ENCODE data around the gene PGAP2.
"Not testable (repeated sequence)": the region's sequence is repeated elsewhere in the genome, so short reads cannot be mapped to it uniquely, and the experiment has no call there.

PGAP2 gene

DNA sequence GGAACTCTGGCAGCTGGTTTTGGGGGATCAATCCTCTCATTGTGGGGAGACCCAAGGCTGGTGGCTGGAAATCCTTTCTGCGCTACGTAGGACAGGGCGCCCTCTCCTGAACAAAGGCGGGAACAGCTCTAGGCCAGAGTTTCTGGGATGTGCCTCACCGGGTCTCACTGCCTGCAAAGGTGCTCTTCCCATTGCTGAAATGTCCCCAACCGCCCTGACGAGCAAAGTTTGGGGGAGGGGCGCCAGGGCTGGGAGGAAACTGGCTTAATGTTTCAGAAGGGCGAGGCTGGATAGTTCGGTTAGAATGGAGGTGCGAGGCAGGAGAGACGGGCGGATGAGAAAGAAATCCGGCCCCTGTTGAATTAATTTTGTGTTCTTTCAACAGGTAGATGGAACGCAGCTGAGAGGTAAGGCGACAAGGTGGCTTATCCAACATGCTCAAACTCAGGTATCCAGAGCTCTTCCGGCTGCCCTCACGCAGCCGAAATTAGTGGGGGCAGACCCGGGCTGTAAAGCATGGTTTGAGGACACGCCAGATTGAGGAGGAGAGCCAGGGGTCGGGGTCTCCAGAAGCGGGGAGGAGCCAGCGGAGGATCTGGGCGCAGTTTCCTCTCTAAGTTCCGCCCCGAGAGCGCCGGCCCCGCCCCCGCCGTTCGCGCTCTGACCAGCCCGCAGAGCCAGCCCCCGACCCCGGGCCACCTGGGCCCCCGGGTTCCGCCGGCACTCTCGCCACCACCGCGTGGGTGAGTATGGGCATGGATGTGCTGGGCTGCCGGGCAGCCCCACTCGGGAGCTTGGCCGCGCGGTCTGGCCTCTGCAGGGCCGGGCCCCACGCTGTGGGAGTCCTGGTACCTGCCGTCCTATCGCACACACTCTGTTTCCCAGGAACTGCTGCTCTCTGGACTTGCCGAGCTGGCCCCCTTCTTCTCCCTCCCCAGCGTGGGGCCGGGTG, at the start of gene PGAP2:
Gene PGAP2, plus strand, starts transcription at position 652 of the 952 bp plus-strand sequence. CDS start 2,700 bp downstream, outside the sequence.
- DNase-seq (ENCODE audit: low read depth in 1 of 2, low spot score in 1 of 2) = no peak

DNA sequence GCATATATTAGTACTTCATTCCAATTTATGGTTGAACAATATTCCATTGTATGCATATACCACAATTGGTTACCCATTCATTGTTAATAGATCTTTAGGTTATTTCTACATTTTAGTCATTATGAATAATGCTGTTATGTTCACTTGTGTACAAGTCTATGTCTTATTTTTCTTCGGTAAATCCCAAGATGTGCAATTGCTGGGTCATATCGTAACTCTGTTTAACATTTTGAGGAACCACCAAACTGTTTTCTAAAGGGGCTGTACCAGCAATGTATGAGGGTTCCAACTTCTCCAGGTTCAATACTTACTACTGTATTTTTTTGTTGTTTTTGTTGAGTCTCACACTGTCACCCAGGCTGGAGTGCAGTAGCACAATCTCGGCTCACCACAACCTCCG, 44.1 kb upstream of the PGAP2 start:
- DNase-seq (ENCODE audit: low read depth in 1 of 2, low spot score in 1 of 2) = no peak

DNA sequence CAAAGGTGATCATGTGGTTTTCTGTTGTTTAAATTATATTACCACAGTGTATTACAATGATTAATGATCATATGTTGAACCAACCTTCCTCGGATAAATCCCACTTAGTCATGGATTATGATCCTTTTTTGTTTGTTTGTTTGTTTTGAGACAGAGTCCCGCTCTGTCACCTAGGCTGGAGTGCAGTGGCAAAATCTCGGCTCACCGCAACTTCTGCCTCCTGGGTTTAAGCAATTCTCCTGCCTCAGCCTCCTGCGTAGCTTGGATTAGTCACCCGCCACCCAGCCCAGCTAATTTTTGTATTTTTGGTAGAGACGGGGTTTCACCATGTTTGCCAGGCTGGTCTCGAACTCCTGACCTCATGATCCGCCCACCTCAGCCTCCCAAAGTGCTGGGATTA, 41.5 kb upstream of the PGAP2 start:
- DNase-seq (ENCODE audit: low read depth in 1 of 2, low spot score in 1 of 2) = not testable (repeated sequence)

DNA sequence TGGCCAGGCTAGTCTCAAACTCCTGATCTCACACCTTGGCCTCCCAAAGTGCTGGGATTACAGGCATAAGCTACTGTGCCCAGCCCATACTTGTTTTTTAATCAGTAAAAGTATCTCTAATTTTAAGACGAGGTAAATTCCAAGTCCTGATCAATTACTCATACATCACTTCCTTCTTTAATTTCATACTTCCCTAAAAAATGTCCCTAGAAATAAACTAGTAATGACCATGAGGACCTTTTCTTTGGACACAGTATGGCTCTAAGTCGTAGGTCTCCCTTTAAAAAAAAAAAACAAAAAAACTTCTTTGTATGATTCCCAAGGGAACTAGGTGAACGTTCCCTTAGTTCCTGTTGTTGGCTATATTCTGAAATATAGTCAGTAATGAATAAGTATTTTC, 40.8 kb upstream of the PGAP2 start:
- no peak for DNase-seq (ENCODE audit: low read depth in 1 of 2, low spot score in 1 of 2)

DNA sequence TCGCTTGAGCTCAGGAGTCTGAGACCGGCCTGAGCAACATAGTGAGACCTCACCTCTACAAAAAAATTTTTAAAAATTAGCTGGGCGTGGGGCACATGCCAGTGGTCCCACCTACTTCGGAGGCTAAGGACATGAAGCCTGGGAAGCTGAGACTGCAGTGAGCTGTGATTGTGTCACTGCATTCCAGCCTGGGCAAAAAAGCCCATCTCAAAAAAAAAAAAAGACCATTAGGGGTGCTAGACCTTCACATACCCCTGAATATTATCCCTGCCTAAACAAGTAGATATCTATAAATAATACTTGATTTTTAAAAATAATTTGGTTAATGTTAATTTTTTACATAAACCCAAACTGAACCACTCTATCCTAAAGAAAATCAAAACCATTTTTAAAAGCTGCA, 35.2 kb upstream of the PGAP2 start:
- no peak for DNase-seq (ENCODE audit: low read depth in 1 of 2, low spot score in 1 of 2)

DNA sequence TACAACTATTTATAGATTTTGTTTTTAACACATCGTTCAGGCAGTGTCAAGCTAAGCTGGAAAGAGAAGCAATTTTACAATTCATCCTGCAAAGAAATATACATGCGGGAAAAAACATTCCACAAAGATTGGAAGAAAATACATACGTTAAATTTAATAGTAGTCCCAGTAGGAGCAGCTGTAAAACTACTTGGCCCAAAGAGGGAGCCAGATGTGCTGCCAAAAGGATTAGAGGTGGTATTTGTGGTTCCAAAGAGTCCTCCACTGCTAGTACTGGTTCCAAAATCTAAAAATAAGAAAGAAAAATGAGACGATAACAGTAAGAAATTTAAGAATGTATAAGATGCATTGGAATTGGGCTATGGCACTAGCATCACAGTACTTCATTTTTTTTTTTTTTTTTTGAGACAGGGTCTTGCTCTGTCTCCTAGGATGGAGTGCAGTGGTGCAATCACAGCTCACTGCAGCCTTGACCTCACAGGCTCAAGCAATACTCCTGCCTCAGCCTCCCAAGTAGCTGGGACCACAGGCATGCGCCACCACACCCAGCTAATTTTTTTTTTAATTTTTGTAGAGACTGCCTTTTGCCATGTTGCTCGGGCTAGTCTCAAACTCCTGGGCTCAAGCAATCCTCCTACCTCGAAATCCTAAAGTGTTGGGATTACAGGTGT, 32.5 kb upstream of the PGAP2 start:
- DNase-seq (ENCODE audit: low read depth in 1 of 2, low spot score in 1 of 2) = no peak

DNA sequence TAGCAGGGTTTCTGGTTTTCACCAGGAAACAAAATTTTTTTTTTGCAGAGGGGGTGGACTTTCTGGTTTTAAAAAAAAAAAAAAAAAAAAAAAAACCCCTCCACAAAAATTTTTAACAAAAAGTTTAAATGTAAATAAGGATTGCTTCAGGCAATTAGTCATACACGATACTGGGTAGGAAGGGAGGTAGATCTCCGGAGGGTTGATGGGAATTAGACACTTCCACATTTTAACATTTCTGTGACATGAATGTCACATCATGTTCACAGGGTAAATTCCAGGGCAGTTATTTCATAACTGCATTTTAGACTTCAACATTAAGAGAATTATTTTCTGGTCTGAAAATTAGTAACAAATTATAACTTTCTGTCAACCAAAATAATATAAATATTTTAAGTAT, 26.9 kb upstream of the PGAP2 start:
- no peak for DNase-seq (ENCODE audit: low read depth in 1 of 2, low spot score in 1 of 2)

DNA sequence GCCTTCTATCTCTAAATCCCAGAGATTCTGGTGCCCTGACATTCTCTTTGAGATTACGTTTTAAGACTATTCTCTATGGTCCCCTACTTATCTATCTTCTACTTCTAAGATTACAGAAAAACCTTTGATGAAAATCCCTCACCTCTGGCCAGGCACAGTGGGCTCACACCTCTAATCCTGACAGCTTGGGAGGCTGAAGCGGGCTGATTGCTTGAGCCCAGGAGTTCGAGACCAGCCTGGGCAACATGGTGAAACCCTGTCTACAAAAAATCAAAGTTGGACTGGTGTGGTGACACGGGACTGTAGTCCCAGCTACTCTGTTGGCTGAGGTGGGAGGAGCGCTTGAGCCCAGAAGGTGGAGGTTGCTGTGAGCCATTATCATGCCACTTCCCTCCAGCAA, 25.4 kb upstream of the PGAP2 start:
- no peak for DNase-seq (ENCODE audit: low read depth in 1 of 2, low spot score in 1 of 2)

DNA sequence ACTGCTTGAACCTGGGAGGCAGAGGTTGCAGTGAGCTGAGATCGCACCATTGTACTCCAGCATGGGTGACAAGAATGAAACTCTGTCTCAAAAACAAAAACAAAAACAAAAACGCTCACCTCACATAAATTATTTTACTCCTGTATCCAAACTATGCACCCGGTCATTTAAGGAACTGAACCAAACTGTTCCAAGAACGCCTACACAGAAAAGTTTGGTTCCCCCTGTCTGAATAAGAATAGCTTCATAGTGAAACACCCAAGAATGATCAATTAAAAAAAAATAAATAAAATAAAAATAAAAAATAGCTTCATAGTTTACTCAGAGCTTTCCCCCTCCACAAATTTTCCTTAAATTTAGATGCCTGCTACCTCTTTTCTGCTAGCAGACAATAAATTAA, 24.7 kb upstream of the PGAP2 start:
- no peak for DNase-seq (ENCODE audit: low read depth in 1 of 2, low spot score in 1 of 2)

DNA sequence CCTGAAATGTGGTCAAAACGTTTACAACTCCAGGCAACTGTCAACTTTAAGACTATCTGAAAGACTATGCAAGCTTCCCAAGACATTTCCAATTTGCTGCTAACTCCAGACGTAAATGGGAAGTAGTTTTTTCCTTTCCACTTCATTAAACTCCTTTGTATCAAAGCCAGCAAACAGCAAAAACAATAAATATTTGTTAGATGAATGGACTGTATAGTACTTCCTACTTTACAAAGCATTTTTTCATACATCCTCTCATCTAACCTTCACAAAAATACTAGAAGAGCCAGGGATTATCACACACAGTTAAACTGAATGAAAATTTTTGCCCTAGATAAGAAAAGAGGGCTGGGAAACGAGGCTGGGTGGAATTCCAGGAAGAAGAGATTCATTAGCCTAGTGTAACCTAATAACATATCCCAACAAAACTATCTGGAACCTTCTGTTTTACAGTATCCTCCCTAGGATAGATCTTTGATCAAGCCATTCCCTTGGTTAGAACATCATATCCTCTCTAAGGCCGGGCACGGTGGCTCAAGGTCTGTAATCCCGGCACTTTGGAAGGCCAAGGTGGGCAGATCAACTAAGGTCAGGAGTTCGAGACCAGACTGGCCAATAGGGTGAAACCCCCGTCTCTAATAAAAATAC, 21.5 kb upstream of the PGAP2 start:
- DNase-seq (ENCODE audit: low read depth in 1 of 2, low spot score in 1 of 2) = no peak

DNA sequence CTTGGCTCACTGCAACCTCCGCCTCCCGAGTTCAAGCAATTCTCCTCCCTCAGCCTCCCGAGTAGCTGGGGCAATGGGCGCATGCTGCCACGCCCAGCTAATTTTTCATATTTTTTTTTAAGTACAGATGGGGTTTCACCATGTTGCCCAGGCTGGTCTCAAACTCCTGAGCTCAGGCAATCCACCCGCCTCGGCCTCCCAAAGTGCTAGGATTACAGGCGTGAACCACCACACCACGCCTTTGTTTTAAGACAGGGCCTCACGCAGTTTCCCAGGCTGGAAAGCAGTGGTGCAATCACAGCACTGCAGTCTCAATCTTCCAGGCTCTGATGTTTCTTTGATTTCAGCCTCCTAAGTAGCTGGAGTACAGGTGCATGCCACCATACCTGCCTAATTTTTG, 14.0 kb upstream of the PGAP2 start:
- not testable (repeated sequence) for DNase-seq (ENCODE audit: low read depth in 1 of 2, low spot score in 1 of 2)

DNA sequence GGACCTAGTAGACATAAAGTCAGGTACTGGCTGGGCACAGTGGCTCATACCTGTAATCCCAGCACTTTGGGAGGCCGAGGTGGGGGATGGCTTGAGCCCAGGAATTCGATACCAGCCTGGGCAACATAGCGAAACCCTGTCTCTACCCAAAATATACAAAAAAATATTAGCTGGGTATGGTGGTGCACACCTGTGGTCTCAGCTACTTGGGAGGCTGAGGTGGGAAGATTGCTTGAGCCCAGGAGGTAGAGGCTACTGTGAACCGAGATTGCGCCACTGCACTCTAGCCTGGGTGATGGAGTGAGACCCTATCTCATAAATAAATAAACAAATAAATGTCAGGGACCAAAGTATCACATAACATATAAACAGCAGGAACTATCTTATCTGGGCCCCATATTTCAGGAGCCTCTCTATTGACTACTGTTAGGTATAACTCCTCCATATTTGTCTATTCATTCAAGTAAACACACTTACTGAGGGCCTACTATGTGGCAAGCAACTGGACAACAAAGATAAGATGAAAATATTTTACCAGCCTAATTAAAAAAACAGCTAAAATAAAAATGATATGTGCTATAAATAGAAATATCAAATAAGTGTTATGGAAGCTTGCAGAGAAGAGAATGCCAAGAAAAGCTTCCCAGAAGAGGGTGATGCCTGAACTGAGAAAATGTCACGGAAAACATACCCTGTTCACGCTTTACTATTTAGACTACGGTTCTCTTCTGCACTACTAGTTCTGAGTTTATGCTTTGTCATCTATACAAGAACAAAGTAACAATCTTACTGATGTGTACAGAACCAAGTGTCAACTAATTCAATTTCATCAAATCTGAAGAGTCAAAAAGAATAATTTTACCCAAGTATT, 13.0 kb upstream of the PGAP2 start:
- no peak for DNase-seq (ENCODE audit: low read depth in 1 of 2, low spot score in 1 of 2)

DNA sequence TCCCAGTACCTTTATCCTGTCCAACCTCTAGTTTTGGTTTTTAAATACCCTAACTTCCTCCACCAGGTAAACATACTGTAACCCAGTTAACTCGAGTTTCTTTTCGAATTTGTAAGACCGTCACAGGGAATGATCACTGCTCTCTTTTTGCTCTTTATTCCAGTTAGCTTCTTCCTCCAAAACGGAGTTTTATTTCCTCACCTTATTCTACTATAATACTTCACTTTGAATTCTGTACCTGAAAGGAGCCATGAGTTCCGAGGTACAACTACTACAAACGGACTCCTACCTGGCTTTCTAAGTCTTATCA, 12.4 kb upstream of the PGAP2 start:
- DNase-seq (ENCODE audit: low read depth in 1 of 2, low spot score in 1 of 2) = no peak

DNA sequence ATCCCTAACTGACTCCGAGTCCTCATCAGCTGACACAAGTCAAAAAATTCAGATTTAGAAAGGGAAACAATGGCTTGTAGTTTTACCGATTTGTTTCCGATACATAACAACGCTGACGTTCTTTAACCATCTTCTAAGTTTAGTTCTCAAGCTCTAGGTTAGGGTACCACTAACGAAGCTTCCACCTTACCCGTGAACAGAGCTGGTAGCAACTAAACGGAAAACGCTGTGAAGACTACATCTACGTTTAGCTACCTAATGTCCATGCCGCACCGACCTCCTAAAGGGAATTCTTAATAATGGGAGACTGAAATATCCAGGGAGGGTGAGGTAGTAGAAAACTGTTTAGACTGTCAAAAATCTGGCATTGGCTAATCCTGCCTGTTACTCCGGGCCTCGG, 12.0 kb upstream of the PGAP2 start:
- DNase-seq (ENCODE audit: low read depth in 1 of 2, low spot score in 1 of 2) = no peak

DNA sequence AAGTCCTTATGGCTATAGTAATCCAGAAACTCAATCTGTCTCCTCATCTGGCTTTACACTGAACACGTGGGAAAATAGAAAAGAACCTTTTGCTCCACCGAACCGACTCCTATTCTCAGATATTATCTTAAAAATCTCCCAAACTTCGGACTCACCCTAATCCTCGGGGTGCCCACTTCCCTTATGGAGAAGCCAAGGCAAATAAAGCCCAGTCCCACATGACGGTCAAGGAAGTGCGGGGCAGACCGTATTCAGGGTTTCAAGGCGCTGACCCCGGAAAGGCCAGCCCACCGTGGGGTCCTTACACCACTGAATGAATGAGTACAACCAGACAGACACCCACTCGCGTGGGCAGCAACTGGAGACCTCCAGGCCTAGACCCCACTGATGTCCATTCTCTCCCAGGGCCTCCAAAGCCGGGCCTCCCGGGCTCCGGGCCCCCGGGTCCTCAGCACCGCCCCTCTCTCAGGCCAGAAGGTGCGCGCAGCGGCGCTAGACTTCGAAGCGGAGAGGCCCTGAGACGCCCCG, 11.5 kb upstream of the PGAP2 start:
- no peak for DNase-seq (ENCODE audit: low read depth in 1 of 2, low spot score in 1 of 2)

DNA sequence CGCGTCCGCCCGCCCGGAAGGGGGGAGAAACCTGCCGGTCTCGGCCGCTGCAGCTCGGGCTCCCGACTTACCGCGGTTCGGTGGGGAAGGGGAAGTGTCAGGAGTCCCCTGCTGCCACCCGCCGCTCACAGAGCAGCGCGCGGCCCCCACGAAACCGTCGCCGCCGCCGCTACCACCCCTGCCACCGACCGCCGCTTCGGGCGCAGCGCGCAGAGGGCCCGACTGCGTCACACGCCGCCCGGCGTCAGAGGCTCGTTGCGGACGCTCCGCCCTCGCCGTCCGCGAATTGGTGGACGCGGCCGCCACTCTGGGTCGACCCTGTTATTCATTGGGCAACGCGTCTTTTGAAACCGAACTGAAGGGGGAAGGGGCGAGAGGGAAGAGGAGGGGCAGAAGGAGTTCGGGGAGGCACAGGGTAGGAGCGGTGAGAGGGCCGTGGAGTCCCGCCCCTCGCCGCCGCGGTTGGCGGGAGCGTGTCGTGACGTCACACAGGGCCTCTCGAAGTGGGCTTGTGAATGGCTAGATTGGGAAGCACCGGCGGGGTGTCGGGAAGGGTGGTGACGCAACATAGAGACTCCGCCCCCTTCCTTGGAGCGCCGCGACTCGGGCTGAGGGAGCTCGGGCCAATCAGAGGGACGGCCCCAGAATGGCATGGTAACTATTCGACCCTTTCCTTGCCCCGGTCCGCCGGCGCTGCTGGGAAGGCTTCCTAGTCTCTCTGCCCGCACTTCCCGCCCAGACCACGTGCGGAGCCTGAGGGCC, 10.8 kb upstream of the PGAP2 start, which contains the start of gene NUP98:
Gene NUP98, minus strand, starts transcription at position 226 of the 762 bp plus-strand sequence. CDS start 15,437 bp downstream, outside the sequence.
- DNase-seq (ENCODE audit: low read depth in 1 of 2, low spot score in 1 of 2) = peak; percentile 99 to 100

DNA sequence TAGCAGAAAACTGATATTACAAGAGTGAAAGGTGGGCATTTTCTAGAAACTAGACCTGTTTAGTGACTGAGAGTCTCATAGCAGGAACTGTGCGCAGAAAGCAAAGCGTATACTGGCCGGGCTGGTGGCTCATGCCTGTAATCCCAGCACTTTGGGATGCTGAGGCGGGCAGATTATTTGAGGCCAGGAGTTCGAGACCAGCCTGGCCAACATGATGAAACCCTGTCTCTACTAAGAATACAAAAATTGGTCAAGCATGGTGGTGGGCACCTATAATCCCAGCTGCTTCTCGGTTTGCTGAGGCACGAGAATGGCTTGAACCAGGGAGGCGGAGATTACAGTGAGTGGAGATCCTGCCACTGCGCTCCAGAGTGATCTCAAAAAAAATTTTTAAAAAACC, 9.2 kb upstream of the PGAP2 start:
- DNase-seq (ENCODE audit: low read depth in 1 of 2, low spot score in 1 of 2) = no peak

DNA sequence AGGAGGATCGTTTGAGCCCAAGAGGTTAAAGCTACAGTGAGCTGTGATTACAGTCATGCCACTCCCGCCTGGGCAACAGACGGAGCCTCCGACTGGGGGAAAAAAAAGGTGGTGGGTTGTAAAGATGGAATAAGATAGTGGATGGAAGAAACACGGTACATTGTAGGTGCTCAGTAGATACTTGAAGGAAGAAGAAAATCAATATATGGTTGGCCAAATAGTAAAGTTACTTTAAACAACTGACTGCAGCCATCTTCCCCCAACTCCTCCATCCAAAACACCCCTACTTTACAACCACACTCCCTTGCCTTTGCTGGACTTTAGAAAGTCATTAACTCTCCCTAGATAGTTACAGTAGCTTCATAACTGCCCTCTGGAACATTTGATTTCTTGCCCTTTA, 8.5 kb upstream of the PGAP2 start:
- DNase-seq (ENCODE audit: low read depth in 1 of 2, low spot score in 1 of 2) = no peak

DNA sequence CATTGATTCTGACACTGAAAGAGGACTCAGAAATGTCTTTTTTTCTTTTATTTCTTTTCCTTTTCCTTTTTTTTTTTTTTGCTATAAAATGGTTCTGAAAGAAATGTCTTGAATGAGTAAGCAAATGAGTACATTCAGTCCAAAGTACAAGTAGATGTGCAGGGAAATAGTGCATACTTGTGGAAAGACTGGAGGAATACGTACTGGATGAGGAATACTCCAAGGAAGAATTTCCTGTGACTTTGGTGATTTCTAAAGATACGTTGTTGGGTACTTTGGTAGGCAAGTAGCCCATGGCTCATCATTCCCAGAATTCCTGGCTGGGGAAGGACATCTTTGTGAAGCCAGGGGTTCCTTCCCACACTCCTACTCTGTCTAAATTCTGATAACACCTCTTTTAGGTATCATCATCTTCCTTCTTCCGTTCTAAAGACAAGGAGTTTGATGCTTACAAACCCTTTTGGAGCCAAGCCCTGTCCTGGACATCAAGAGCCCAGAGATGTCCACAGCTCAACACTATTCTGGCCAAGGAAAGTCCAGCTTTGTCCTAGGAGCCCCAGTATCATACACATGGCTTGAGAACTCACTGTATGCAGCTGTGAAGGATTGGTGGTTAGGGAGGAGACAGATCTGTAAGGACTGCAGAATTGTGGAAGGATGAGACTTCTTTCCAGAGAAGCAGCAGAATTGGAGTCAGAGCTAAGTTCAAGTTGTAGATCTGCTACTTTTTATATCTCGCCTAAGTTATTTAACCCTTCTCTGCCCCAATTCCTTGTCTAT, 6.2 kb upstream of the PGAP2 start:
- no peak for DNase-seq (ENCODE audit: low read depth in 1 of 2, low spot score in 1 of 2)
